Keratinocyte (primary cell): ENCODE results near the gene MGAT5B. TPM values are rescaled to one million over a fixed set of nuclear protein-coding genes. Genes with fewer than 3 reads are reported as not detected.

Source experiments
- DNase-seq: peaks from one replicate; pipeline ENCODE4 v3.0.0-alpha.2; 2011; ENCODE audit warnings: low read depth, missing footprints, low spot score
- FAIRE-seq: peaks from 2 replicates; lab custom pipeline; 2011; peaks lifted over from hg19 to GRCh38; lab: Jason Lieb, UNC
- H2AFZ ChIP-seq: 2 replicates; pipeline ENCODE4 v1.6.0; 2012; ENCODE audit warnings: low read length, control low read depth, inconsistent platforms; ENCODE audit not compliant: control insufficient read depth
- H3K27ac ChIP-seq: 2 replicates; pipeline ENCODE4 v1.5.1; 2011; ENCODE audit warnings: low read length; ENCODE audit not compliant: control insufficient read depth, insufficient read depth
- H3K27me3 ChIP-seq: 3 replicates; pipeline ENCODE4 v1.6.0; 2011; ENCODE audit warnings: low read length; ENCODE audit not compliant: control insufficient read depth, insufficient read depth; ENCODE audit errors: extremely low read depth
- H3K36me3 ChIP-seq, 2 experiments: 2 replicates in 1 of 2; 3 replicates in 1 of 2; pipeline ENCODE4 v1.5.1; 2011; ENCODE audit warnings: low read length in 2 of 2, mild to moderate bottlenecking in 1 of 2; ENCODE audit not compliant: control insufficient read depth in 2 of 2, insufficient read depth in 2 of 2; ENCODE audit errors: extremely low read depth in 1 of 2
- H3K4me1 ChIP-seq: 3 replicates; pipeline ENCODE4 v1.5.1; 2011; ENCODE audit warnings: low read length; ENCODE audit not compliant: control insufficient read depth, insufficient read depth; ENCODE audit errors: extremely low read depth
- H3K4me2 ChIP-seq: 3 replicates; pipeline ENCODE4 v1.6.0; 2011; ENCODE audit warnings: low read depth, low read length; ENCODE audit not compliant: control insufficient read depth, insufficient read depth; ENCODE audit errors: extremely low read depth
- H3K4me3 ChIP-seq, 3 experiments: fragments of 200-600 bp in 1 of 3; sonication (generic) in 1 of 3; 2 replicates in 2 of 3; 3 replicates in 1 of 3; pipeline ENCODE4 v1.5.1; 2011 to 2016; ENCODE audit warnings: low read length in 3 of 3, mild to moderate bottlenecking in 3 of 3, control low read depth in 2 of 3, inconsistent platforms in 1 of 3, low read depth in 1 of 3, mixed read lengths in 1 of 3, mixed run types in 1 of 3, moderate library complexity in 1 of 3; ENCODE audit not compliant: control insufficient read depth in 2 of 3, insufficient read depth in 2 of 3; ENCODE audit errors: extremely low read depth in 1 of 3
- H3K79me2 ChIP-seq: 2 replicates; pipeline ENCODE4 v1.6.0; 2012; ENCODE audit warnings: low read length; ENCODE audit not compliant: control insufficient read depth, insufficient read depth
- H3K9ac ChIP-seq: 3 replicates; pipeline ENCODE4 v1.6.0; 2011; ENCODE audit warnings: low read length; ENCODE audit not compliant: control insufficient read depth, insufficient read depth; ENCODE audit errors: extremely low read depth
- H3K9me1 ChIP-seq: 3 replicates; pipeline ENCODE4 v1.6.0; 2011; ENCODE audit warnings: low read length; ENCODE audit not compliant: control insufficient read depth, insufficient read depth; ENCODE audit errors: extremely low read depth
- H3K9me3 ChIP-seq: 2 replicates; pipeline ENCODE4 v1.5.1; 2012; ENCODE audit warnings: low read depth, low read length; ENCODE audit not compliant: control insufficient read depth
- H4K20me1 ChIP-seq: 3 replicates; pipeline ENCODE4 v1.6.0; 2011; ENCODE audit warnings: low read length; ENCODE audit not compliant: control insufficient read depth, insufficient read depth; ENCODE audit errors: extremely low read depth
- CTCF ChIP-seq, 3 experiments: IDR thresholded peaks in 1 of 3; conservative IDR thresholded peaks in 1 of 3; optimal IDR thresholded peaks in 1 of 3; 2 replicates in 2 of 3; 3 replicates in 1 of 3; pipeline versions ENCODE3 to v1.5.1; 2011; ENCODE audit warnings: low read length in 3 of 3, mild to moderate bottlenecking in 3 of 3, moderate library complexity in 2 of 3, control low read depth in 1 of 3, inconsistent platforms in 1 of 3; ENCODE audit not compliant: insufficient read depth in 2 of 3; ENCODE audit errors: extremely low read depth in 1 of 3
- EZH2 ChIP-seq: IDR thresholded peaks from one replicate; pipeline ENCODE4 v1.6.1; 2012; ENCODE audit warnings: inconsistent platforms, mild to moderate bottlenecking, low read length, moderate library complexity
- dilution Hi-C: fragments of 300-500 bp; cut with MboI; formaldehyde crosslinking; loops from one replicate; pipeline ENCODE4 v1.7.0; 2020; ENCODE audit warnings: low sequenced_read_pairs; ENCODE audit not compliant: extremely low pct_ligation_motif_present
- polyA plus RNA-seq, 5 experiments: library from polyadenylated mRNA; depleted of rRNA in 3 of 5; stranded (reverse) in 3 of 5; stranded (forward) in 1 of 5; unstranded in 1 of 5; fragments of >200 nt; gene quantifications; 1 replicate in 1 of 5; 2 replicates in 3 of 5; 3 replicates in 1 of 5; pipeline versions ENCODE4 v1.2.1 to v1.2.3, GENCODE V29; 2011 to 2012; ENCODE audit warnings: missing spikeins in 2 of 5, low read depth in 1 of 5, low replicate concordance in 1 of 5

MGAT5B gene
- polyA plus RNA-seq, 1 donor (not counting 4 experiments of a cell fraction or from before 2014, with no cell fraction given), result 0.29 TPM

GRCh38 chr17:76924345-76925342, 56.4 kb downstream of the MGAT5B start:
- H3K27ac ChIP-seq, result no peak overlapping the region
- no peak for FAIRE-seq

GRCh38 chr17:76925441-76925891, 57.3 kb downstream of the MGAT5B start:
- DNase-seq, result no peak
- H3K36me3 ChIP-seq, result no peaks in the 10 kb centered on the region
- FAIRE-seq, result no peak
- no peak overlapping the region for H3K4me2 ChIP-seq
- no peak overlapping the region for H2AFZ ChIP-seq
- no peak overlapping the region for H3K4me3 ChIP-seq
- peaks cover 28% of the 10 kb centered on the region for H3K27me3 ChIP-seq
- no peaks in the 10 kb centered on the region for H3K9me1 ChIP-seq
- no peak overlapping the region for H3K9ac ChIP-seq
- dilution Hi-C loops, result no loop called here
- TF ChIP-seq EZH2 (no peak), CTCF (optimal IDR thresholded peaks at IDR 0.05 in 1 of 3, IDR thresholded peaks at IDR 0.05 in 1 of 3, conservative IDR thresholded peaks at IDR 0.05 in 1 of 3; ENCODE audit: extremely low read depth in 1 of 3, insufficient read depth in 2 of 3, low read length in 3 of 3) (no peak)
- no peaks in the 10 kb centered on the region for H3K4me1 ChIP-seq
- no peaks in the 10 kb centered on the region for H3K79me2 ChIP-seq
- H3K27ac ChIP-seq, result no peak overlapping the region
- no peaks in the 10 kb centered on the region for H3K9me3 ChIP-seq
- no peaks in the 10 kb centered on the region for H4K20me1 ChIP-seq

More at GRCh38 chr17:76924345-76925342, 56.4 kb downstream of the MGAT5B start:
- no peaks in the 10 kb centered on the region for H3K36me3 ChIP-seq
- TF ChIP-seq EZH2, result no peak
- TF ChIP-seq CTCF (optimal IDR thresholded peaks at IDR 0.05 in 1 of 3, IDR thresholded peaks at IDR 0.05 in 1 of 3, conservative IDR thresholded peaks at IDR 0.05 in 1 of 3; ENCODE audit: extremely low read depth in 1 of 3, insufficient read depth in 2 of 3, low read length in 3 of 3), result no peak
- no peaks in the 10 kb centered on the region for H3K9me1 ChIP-seq
- H3K4me3 ChIP-seq, result no peak overlapping the region
- dilution Hi-C loops, result no loop called here
- H3K79me2 ChIP-seq, result no peaks in the 10 kb centered on the region
- H3K27me3 ChIP-seq, result peaks cover 32% of the 10 kb centered on the region
- H4K20me1 ChIP-seq, result no peaks in the 10 kb centered on the region
- no peak for DNase-seq
- no peaks in the 10 kb centered on the region for H3K4me1 ChIP-seq
- no peak overlapping the region for H2AFZ ChIP-seq
- no peak overlapping the region for H3K4me2 ChIP-seq
- no peak overlapping the region for H3K9ac ChIP-seq
- H3K9me3 ChIP-seq, result no peaks in the 10 kb centered on the region
